Gastrocnemius medialis (tissue), 4 donors: ENCODE data around the gene PRKCE.

Source experiments
- POLR2A ChIP-seq, 2 donors: fragments of 450-650 bp; IDR thresholded peaks; one replicate each; pipeline ENCODE4 v1.6.1; 2017; ENCODE audit warnings: antibody characterized with exemption in 2 of 2, mild to moderate bottlenecking in 2 of 2, moderate library complexity in 2 of 2
- TF ChIP-seq, protein P1 (sequence below), 5 experiments: fragments of 450-650 bp in 3 of 5; fragments of 200-600 bp in 2 of 5; sonication (generic) in 2 of 5; IDR thresholded peaks in 4 of 5; conservative IDR thresholded peaks in 1 of 5; 1 replicate in 4 of 5; 2 replicates in 1 of 5; pipeline ENCODE4 v1.5.1; 2016 to 2019; ENCODE audit warnings: antibody characterized with exemption in 5 of 5, mild to moderate bottlenecking in 3 of 5, moderate library complexity in 3 of 5

DNA sequence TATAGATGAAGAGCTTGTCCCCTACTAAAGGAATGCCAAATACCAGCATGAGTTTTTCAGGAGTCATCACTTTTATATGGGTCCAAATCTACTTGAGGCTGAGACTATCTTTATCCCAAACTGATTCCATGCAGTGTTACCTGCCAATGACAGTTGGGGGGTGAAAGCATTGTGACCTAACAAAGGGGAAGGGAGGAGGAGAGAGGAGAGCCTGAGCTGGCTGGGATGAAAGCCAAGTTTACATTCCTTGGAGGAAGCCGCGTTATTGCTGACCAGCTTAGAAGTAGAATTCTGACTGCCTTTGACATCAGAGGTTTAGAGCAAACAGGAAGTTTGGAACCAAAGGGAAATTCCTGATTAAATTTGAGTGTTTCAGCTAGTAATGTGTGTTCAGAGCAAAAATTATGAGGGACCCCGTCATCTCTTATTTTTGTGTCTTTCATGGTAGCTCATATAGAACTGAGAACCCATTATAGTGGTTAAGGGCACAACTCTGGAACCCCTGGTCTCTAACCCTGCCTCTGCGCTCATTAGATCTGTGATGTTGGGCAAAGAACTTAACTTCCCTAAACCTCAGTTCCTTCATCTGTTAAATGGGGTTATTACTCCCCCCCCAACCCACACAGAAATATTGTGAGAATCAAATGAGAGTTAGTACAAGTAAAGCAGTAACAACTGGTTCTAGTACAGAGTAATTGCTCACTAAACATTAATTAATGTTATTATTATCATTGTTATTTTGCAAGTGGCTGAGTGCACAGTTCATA is 446.4 kb downstream of the PRKCE start:
- TF ChIP-seq, protein P1, sequence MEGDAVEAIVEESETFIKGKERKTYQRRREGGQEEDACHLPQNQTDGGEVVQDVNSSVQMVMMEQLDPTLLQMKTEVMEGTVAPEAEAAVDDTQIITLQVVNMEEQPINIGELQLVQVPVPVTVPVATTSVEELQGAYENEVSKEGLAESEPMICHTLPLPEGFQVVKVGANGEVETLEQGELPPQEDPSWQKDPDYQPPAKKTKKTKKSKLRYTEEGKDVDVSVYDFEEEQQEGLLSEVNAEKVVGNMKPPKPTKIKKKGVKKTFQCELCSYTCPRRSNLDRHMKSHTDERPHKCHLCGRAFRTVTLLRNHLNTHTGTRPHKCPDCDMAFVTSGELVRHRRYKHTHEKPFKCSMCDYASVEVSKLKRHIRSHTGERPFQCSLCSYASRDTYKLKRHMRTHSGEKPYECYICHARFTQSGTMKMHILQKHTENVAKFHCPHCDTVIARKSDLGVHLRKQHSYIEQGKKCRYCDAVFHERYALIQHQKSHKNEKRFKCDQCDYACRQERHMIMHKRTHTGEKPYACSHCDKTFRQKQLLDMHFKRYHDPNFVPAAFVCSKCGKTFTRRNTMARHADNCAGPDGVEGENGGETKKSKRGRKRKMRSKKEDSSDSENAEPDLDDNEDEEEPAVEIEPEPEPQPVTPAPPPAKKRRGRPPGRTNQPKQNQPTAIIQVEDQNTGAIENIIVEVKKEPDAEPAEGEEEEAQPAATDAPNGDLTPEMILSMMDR (IDR thresholded peaks at IDR 0.05 in 4 of 5, conservative IDR thresholded peaks at IDR 0.05 in 1 of 5): no peak
- TF ChIP-seq POLR2A (IDR thresholded peaks at IDR 0.05): no peak
